ENCODE measurements around the gene PTPRG. TPM values are rescaled to one million over a fixed set of nuclear protein-coding genes. Genes with fewer than 3 reads are reported as not detected.

The PTPRG gene
- total and polyA plus RNA-seq, 2 experiments from 2014 or later: 24.4 to 131 TPM

DNA sequence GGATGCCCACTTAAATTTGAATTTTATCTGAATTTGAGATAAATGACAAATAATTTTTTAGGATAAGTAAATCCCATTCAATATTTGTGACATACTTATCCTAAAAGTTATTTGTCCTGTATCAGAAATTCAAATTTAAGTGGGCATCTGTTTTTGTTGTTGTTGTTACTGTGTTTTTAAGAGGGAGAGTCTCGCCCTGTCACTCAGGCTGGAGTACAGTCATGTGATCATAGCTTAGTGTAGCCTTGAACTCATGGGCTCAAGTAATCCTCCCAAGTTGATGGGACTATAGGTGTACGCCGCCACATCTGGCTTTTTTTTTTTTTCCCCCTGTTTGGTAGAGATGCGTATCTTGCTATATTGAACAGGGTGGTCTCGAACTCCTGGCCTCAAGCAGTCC is 283.0 kb downstream of the PTPRG start (continued):
- TF ChIP-seq JUNB (IDR thresholded peaks at IDR 0.05; ENCODE audit: unreplicated experiment) (no peak), EZH2phosphoT487 (IDR thresholded peaks at IDR 0.05; ENCODE audit: unreplicated experiment) (no peak), POLR2AphosphoS5 (IDR thresholded peaks at IDR 0.05; ENCODE audit: low read depth) (no peak), ZNF331 (CRISPR knock-in tag; IDR thresholded peaks at IDR 0.05; ENCODE audit: low read depth) (no peak)

DNA sequence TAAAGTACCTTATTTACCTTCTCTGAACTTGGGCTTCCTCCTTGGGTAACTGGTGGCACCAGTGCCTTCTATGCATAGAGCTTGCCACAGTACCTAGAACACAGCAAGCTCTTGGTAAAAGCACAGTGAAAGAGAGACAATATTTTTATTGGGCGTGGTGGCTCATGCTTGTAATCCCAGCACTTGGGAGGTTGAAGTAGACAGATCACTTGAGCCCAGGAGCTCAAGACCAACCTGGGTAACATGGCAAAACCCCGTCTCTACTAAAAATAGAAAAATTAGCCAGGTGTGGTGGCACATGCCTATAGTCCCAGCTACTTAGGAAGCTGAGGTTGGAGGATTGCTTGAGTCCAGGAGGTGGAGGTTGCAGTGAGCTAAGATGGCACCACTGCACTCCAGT is 285.1 kb downstream of the PTPRG start:
- peaks cover 80% of the 10 kb centered on the region for H3K79me2 ChIP-seq (replicated peaks; ENCODE audit: insufficient read depth)

More for the DNA sequence above, 285.1 kb downstream of the PTPRG start:
- H3K27ac Mint-ChIP-seq: no peak overlapping the region; the same call in 1 of the 2 replicates
- peaks cover 61% of the 10 kb centered on the region for H3K4me1 Mint-ChIP-seq
- peaks cover 6% of the 10 kb centered on the region for H3K27me3 Mint-ChIP-seq (ENCODE audit: insufficient read depth, low read depth, poor library complexity)
- peaks cover 5% of the 10 kb centered on the region; the same call in 1 of the 3 replicates for H3K36me3 Mint-ChIP-seq (ENCODE audit: low read depth)
- H3K9me3 Mint-ChIP-seq: no peaks in the 10 kb centered on the region
- peak overlapping the region; percentile 31; the same call in 1 of the 2 replicates for H3K4me2 ChIP-seq
- H3K27ac ChIP-seq (ENCODE audit: low read depth): 0 out of 2 replicates have a peak overlapping the region, but pooled peaks have one; percentile 5
- no peak overlapping the region for H3K4me3 Mint-ChIP-seq
- H3K9me2 ChIP-seq (ENCODE audit: insufficient read depth): no peaks in the 10 kb centered on the region
- H3K4me1 ChIP-seq (ENCODE audit: insufficient read depth): peaks cover 61% of the 10 kb centered on the region
- no peaks in the 10 kb centered on the region; the same call in 1 of the 2 replicates for H3F3A ChIP-seq (replicated peaks; ENCODE audit: low read depth)
- TF ChIP-seq, protein P1, sequence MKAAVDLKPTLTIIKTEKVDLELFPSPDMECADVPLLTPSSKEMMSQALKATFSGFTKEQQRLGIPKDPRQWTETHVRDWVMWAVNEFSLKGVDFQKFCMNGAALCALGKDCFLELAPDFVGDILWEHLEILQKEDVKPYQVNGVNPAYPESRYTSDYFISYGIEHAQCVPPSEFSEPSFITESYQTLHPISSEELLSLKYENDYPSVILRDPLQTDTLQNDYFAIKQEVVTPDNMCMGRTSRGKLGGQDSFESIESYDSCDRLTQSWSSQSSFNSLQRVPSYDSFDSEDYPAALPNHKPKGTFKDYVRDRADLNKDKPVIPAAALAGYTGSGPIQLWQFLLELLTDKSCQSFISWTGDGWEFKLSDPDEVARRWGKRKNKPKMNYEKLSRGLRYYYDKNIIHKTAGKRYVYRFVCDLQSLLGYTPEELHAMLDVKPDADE (IDR thresholded peaks at IDR 0.05): no peak
- TF ChIP-seq EZH2phosphoT487 (IDR thresholded peaks at IDR 0.05; ENCODE audit: unreplicated experiment): no peak
- no peak for TF ChIP-seq POLR2AphosphoS5 (IDR thresholded peaks at IDR 0.05; ENCODE audit: low read depth)
- no peak for TF ChIP-seq JUNB (IDR thresholded peaks at IDR 0.05; ENCODE audit: unreplicated experiment)
- no peak for TF ChIP-seq CREB1 (CRISPR knock-in tag; IDR thresholded peaks at IDR 0.05; ENCODE audit: low read depth)
- TF ChIP-seq STAT1 (IDR thresholded peaks at IDR 0.05; ENCODE audit: unreplicated experiment): no peak
- TF ChIP-seq, protein P2, sequence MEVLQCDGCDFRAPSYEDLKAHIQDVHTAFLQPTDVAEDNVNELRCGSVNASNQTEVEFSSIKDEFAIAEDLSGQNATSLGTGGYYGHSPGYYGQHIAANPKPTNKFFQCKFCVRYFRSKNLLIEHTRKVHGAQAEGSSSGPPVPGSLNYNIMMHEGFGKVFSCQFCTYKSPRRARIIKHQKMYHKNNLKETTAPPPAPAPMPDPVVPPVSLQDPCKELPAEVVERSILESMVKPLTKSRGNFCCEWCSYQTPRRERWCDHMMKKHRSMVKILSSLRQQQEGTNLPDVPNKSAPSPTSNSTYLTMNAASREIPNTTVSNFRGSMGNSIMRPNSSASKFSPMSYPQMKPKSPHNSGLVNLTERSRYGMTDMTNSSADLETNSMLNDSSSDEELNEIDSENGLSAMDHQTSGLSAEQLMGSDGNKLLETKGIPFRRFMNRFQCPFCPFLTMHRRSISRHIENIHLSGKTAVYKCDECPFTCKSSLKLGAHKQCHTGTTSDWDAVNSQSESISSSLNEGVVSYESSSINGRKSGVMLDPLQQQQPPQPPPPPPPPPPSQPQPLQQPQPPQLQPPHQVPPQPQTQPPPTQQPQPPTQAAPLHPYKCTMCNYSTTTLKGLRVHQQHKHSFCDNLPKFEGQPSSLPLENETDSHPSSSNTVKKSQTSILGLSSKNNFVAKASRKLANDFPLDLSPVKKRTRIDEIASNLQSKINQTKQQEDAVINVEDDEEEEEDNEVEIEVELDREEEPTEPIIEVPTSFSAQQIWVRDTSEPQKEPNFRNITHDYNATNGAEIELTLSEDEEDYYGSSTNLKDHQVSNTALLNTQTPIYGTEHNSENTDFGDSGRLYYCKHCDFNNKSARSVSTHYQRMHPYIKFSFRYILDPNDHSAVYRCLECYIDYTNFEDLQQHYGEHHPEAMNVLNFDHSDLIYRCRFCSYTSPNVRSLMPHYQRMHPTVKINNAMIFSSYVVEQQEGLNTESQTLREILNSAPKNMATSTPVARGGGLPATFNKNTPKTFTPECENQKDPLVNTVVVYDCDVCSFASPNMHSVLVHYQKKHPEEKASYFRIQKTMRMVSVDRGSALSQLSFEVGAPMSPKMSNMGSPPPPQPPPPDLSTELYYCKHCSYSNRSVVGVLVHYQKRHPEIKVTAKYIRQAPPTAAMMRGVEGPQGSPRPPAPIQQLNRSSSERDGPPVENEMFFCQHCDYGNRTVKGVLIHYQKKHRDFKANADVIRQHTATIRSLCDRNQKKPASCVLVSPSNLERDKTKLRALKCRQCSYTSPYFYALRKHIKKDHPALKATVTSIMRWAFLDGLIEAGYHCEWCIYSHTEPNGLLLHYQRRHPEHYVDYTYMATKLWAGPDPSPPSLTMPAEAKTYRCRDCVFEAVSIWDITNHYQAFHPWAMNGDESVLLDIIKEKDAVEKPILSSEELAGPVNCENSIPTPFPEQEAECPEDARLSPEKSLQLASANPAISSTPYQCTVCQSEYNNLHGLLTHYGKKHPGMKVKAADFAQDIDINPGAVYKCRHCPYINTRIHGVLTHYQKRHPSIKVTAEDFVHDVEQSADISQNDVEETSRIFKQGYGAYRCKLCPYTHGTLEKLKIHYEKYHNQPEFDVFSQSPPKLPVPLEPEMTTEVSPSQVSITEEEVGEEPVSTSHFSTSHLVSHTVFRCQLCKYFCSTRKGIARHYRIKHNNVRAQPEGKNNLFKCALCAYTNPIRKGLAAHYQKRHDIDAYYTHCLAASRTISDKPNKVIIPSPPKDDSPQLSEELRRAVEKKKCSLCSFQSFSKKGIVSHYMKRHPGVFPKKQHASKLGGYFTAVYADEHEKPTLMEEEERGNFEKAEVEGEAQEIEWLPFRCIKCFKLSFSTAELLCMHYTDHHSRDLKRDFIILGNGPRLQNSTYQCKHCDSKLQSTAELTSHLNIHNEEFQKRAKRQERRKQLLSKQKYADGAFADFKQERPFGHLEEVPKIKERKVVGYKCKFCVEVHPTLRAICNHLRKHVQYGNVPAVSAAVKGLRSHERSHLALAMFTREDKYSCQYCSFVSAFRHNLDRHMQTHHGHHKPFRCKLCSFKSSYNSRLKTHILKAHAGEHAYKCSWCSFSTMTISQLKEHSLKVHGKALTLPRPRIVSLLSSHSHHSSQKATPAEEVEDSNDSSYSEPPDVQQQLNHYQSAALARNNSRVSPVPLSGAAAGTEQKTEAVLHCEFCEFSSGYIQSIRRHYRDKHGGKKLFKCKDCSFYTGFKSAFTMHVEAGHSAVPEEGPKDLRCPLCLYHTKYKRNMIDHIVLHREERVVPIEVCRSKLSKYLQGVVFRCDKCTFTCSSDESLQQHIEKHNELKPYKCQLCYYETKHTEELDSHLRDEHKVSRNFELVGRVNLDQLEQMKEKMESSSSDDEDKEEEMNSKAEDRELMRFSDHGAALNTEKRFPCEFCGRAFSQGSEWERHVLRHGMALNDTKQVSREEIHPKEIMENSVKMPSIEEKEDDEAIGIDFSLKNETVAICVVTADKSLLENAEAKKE (CRISPR knock-in tag; IDR thresholded peaks at IDR 0.05): no peak
- ATAC-seq (no peak), DNase-seq (ENCODE audit: low spot score) (no peak)
- no peaks in the 10 kb centered on the region for H3K36me3 ChIP-seq (ENCODE audit: insufficient read depth)
- no peaks in the 10 kb centered on the region for H3K27me3 ChIP-seq (ENCODE audit: insufficient read depth)
- no peak overlapping the region for H3K4me3 ChIP-seq
- H2AFZ ChIP-seq: no peak overlapping the region
- no peaks in the 10 kb centered on the region; the same call in none of the 2 replicates for H4K20me1 ChIP-seq (replicated peaks; ENCODE audit: insufficient read depth)

Data from GM23338 (cell line).